Activated naive CD4-positive, alpha-beta T cell treated with anti-CD3 and anti-CD28 coated beads, Interleukin-2, amount 50 U/mL, for 72 hours (primary cell): ENCODE data around the gene TRAK2. TPM values are rescaled to one million over a fixed set of nuclear protein-coding genes. Genes with fewer than 3 reads are reported as not detected.
"Not testable (repeated sequence)": the region's sequence is repeated elsewhere in the genome, so short reads cannot be mapped to it uniquely, and the experiment has no call there.

Experiments used
- ATAC-seq, 2 donors: fragments of 150-1000 bp; cut with Tn5 transposase; 2 replicates each; pipeline ENCODE4 v1.10.0; 2021; ENCODE audit warnings: mild to moderate bottlenecking in 2 of 2, moderate library complexity in 2 of 2
- DNase-seq, 2 donors: peaks; one replicate each; pipeline ENCODE4 v3.0.0; 2021 to 2022; ENCODE audit warnings: low spot score in 2 of 2
- H3K27ac Mint-ChIP-seq, 2 donors: one replicate each; pipeline ENCODE4 v1.8.0; 2022; ENCODE audit warnings: mild to moderate bottlenecking in 2 of 2, mixed read lengths in 2 of 2
- H3K36me3 Mint-ChIP-seq, 2 donors: one replicate each; pipeline ENCODE4 v1.8.0; 2022; ENCODE audit warnings: mixed read lengths in 2 of 2
- H3K9me3 Mint-ChIP-seq, 2 donors: one replicate each; pipeline ENCODE4 v1.8.0; 2022; ENCODE audit warnings: mixed read lengths in 2 of 2
- total RNA-seq, 2 donors: library from RNA; stranded (reverse); gene quantifications; one replicate each; pipeline ENCODE4 v1.2.3, GENCODE V29; 2022

TRAK2 gene
- total RNA-seq, 2 donors from 2014 or later, result 11.2 to 21.8 TPM

DNA sequence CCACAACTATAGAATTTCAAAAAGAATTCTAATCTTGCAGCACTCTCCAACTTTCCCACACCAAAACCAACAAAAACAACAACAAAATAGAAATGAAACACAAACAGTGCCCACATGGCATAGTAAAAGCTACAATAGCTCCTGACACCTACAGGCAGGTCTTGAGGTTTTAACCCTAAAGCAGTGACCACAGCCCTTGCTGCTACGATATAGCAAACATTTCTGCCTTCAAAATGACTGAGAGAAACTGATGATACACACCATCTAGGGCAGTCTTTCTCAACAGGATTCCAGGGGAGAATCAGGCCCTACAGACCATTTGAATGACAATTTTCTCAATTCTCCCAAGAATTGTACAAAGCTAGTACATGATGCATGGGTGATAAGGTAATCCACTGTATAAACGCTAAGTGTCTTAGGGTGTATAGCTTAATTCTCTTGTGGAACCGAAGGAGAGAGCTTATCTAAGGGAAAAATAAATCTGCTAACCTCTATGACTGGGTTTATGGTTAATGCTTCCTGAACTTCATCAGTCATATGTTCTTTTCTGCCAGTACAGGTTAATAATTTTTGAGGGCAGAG, 46.5 kb downstream of the TRAK2 start:
- ATAC-seq (peak; percentile 51 to 72), DNase-seq (no peak)
- no peaks in the 10 kb centered on the region for H3K36me3 Mint-ChIP-seq
- no peak overlapping the region for H3K27ac Mint-ChIP-seq
- no peaks in the 10 kb centered on the region for H3K9me3 Mint-ChIP-seq

GRCh38 chr2:201403880-201404279, 47.4 kb downstream of the TRAK2 start:
- peaks cover 0 to 5% of the 10 kb centered on the region in 2 donors for H3K36me3 Mint-ChIP-seq
- DNase-seq (no peak), ATAC-seq (no peak)
- no peaks in the 10 kb centered on the region for H3K9me3 Mint-ChIP-seq
- no peak overlapping the region for H3K27ac Mint-ChIP-seq

DNA sequence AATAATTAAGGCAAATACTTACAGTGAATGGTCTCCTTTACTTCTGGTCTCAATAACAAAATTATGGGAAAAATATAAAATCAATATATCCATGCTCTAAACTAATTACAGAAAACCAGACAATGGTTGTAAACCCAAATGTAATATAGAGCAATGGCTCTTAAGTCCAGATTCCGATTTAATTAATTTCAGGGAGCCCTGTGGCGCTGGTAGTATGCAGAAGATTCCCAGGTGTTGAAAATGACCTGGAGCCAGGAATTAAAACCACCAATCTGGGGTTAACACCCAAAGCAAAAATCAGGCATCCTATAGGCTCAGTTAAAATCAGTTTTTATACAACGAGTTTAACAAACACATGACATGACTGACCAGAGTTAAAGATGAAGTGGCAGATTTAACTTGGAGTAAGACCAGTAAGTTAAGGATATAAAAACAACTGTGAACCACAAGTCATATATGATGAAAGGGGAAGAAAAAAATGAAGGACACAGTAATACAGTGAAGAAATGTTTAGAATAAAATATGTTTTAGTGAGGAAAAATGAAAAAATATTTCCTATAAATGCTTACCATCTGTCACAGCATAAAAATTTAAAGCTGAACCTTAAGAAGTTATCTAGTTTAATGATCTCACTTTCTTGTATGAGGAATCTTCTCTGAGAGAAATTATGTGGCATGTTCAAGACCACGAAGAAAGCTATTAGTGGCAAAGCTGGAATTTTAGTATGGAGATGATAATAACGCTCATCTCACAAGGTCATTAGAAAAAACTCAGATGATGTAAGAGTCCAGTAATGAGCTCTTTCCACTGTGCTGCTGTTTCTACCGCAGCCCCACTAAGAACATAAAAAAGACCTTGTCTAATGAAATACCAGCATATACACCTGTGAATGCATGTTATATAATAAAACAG, 48.4 kb downstream of the TRAK2 start:
- DNase-seq (no peak), ATAC-seq (no peak)
- Mint-ChIP-seq H3K36me3 (peaks cover 0 to 5% of the 10 kb centered on the region in 2 donors), H3K27ac (no peak overlapping the region), H3K9me3 (no peaks in the 10 kb centered on the region)

DNA sequence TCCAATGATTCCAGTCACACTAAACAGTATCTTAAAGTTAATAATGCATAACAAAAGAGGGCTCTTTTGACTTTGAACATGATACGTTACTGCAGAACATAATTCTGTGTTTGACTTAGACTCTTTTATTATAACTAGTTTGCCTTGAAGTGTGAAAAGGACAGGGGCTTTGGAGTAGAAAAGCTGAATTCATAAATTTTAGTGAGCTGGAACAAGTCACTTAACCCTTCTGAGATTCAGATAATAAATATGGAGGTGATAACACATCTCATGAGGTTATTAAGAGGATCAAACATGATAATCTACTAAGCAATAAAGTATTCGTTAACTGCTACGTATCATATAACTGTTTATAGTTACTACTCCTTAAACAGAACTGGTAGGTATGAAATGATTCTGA, 49.4 kb downstream of the TRAK2 start:
- no peak for ATAC-seq
- Mint-ChIP-seq H3K27ac (no peak overlapping the region), H3K9me3 (no peaks in the 10 kb centered on the region), H3K36me3 (peaks cover 0 to 5% of the 10 kb centered on the region in 2 donors)
- DNase-seq, result no peak

- ATAC-seq (no peak), DNase-seq (no peak)
- Mint-ChIP-seq H3K9me3 (no peaks in the 10 kb centered on the region), H3K36me3 (peaks cover 7 to 13% of the 10 kb centered on the region in 2 donors), H3K27ac (no peak overlapping the region)
These were observed 54.7 kb downstream of the TRAK2 start for GRCh38 chr2:201396595-201396994.

DNA sequence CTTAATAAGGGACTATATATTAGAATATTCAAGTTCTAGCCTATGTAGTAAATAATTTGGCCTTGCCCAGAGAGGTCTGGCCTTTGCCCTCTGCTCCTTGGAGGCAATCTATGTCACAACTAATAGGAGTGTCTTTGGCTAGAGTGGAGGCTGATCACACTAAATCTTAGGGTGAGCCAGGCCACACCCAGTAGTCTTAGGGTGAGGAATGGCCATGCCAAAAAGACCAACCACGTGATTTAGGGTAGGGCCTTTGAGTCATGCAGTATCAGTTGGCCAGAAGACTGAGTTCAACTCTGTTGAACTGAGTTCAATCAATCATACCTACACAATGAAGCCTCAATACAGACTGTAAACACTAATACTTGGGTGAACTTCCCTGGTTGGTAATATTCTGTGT, 68.1 kb downstream of the TRAK2 start:
- H3K36me3 Mint-ChIP-seq, result peaks cover 17 to 30% of the 10 kb centered on the region in 2 donors
- H3K9me3 Mint-ChIP-seq, result no peaks in the 10 kb centered on the region
- DNase-seq (no peak), ATAC-seq (no peak)
- no peak overlapping the region for H3K27ac Mint-ChIP-seq

- ATAC-seq (no peak), DNase-seq (no peak)
- Mint-ChIP-seq H3K36me3 (peaks cover 16 to 18% of the 10 kb centered on the region in 2 donors), H3K9me3 (no peaks in the 10 kb centered on the region), H3K27ac (no peak overlapping the region)
These were observed 72.5 kb downstream of the TRAK2 start for GRCh38 chr2:201378496-201379397.

GRCh38 chr2:201377218-201377617, 74.0 kb downstream of the TRAK2 start:
- ATAC-seq, result no peak
- Mint-ChIP-seq H3K9me3 (no peaks in the 10 kb centered on the region), H3K36me3 (peaks cover 11 to 19% of the 10 kb centered on the region in 2 donors), H3K27ac (no peak overlapping the region)
- no peak for DNase-seq

GRCh38 chr2:201369775-201370174, 81.5 kb downstream of the TRAK2 start:
- Mint-ChIP-seq H3K36me3 (peaks cover 27 to 45% of the 10 kb centered on the region in 2 donors), H3K27ac (no peak overlapping the region), H3K9me3 (peaks cover 0 to 13% of the 10 kb centered on the region in 2 donors)
- no peak for ATAC-seq
- DNase-seq, result no peak

DNA sequence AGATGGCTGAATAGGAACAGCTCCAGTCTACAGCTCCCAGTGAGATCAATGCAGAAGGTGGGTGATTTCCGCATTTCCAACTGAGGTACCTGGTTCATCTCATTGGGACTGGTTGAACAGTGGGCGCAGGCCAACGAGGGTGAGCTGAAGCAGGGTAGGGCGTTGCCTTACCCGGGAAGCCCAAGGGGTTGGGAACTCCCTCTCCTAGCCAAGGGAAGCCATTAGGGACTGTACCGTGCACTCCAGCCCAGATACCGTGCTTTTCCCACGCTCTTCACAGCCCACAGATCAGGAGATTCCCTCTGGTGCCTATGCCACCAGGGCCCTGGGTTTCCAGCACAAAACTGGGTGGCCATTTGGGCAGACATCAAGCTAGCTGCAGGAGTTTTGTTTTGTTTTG, 81.9 kb downstream of the TRAK2 start:
- peaks cover 0 to 13% of the 10 kb centered on the region in 2 donors for H3K9me3 Mint-ChIP-seq
- H3K27ac Mint-ChIP-seq, DNase-seq, ATAC-seq: not testable (repeated sequence)
- H3K36me3 Mint-ChIP-seq, result peaks cover 27 to 45% of the 10 kb centered on the region in 2 donors

DNA sequence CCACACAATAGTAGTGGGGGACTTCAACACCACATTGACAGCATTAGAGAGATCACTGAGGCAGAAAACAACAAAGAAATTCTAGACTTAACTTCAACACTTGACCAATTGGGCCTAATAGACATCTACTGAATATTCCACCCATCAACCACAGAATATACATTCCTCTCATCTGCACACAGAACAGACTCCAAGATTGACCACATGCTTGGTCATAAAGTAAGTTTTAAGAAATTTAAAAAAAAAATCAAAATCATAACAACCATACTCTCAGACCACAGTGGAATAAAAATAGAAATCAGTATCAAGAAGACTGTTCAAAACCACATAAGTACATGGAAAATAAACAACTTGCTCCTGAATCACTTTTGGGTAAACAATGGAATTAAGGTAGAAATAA, 85.1 kb downstream of the TRAK2 start:
- H3K36me3 Mint-ChIP-seq, result peaks cover 26 to 44% of the 10 kb centered on the region in 2 donors
- peaks cover 0 to 13% of the 10 kb centered on the region in 2 donors for H3K9me3 Mint-ChIP-seq
- ATAC-seq (no peak), DNase-seq (no peak)
- peak overlapping the region in 1 of 2 donors; percentile 27 for H3K27ac Mint-ChIP-seq

DNA sequence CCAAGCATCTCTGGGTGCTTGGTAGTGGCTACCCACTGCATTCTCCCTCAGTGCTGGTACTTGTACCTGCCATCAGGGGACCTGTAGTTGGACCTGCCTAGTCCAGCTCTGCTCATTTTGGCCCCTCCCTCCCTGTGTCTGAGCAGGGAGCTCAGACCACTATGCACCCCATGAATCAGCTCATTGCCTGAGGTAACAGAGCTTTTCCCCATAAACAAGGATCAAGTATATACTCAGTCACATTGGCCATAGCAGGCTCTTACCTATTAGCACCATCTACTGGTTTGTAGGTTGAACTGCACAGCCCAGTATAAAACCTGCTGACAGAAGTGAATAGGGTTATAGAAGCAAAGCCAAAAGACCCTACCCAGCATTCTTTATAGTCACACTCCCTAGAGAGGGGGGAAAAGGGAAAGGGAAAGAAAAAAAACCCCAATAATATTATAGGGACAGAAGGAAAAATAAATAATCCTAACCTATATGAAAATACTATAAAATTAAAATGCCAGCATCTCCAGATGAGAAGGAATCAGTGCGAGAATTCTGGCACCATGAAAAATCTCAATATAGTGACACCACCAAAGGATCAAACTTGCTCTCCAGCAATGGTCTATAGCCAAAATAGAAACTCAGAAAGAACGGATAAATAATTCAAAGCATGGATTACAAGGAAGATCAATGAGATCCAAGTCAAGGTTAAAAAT, 87.2 kb downstream of the TRAK2 start:
- ATAC-seq, result peak; percentile 79 to 90
- H3K9me3 Mint-ChIP-seq, result peaks cover 0 to 13% of the 10 kb centered on the region in 2 donors
- H3K27ac Mint-ChIP-seq, result no peak overlapping the region
- peaks cover 18 to 39% of the 10 kb centered on the region in 2 donors for H3K36me3 Mint-ChIP-seq
- DNase-seq, result peak; percentile 19 to 56

- Mint-ChIP-seq H3K36me3 (peaks cover 13 to 26% of the 10 kb centered on the region in 2 donors), H3K9me3 (peaks cover 0 to 7% of the 10 kb centered on the region in 2 donors), H3K27ac (no peak overlapping the region)
- ATAC-seq, result no peak
- no peak for DNase-seq
These were observed 88.9 kb downstream of the TRAK2 start for GRCh38 chr2:201362396-201362795.

DNA sequence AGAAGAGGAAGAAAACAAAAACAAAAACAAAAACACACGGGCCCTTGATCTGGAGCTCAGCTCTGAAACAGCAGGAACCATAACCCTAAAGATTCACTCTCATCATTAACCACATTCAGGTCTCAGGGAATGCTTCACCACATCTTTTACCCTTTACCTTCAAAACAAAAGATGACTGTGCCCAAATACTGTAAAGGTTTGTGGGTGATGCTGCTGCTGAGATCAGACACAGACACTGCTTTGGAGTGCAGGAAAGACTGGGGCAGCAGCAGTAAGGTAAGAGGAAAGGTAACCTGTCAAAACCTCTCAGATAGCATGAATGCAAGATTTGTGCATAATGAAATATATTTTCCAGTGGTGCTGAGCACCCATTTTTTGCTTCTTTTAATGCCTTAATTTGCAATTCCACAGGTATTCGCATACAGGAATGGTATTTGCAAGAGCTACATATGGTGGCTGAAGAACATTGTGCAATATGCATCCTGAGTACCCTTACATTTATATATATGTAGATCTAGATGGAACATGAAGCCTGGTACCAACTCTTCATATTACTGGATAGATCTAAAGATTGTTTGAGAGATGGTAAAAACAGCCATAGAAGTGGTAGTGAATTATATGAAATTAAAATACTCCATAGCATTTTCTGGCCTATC, 90.1 kb downstream of the TRAK2 start:
- no peak overlapping the region for H3K27ac Mint-ChIP-seq

DNA sequence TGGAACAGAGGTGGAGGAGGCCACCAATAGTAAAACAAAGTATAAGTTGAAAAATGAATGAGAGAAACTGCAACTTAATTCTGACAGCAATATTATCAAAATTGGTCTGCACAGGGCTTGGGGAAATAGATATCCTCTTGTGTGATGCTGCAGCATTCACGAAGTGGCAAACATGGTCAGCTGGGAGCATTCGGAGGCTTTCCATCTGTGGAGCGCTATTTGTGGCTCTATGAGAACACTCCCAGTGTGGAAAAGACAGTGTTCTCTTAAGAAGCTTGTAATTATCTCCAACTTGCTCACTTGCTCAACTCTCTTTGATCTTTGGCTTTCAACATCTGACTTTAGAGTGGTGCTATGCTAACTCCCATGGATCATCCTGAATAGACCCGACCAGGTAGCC, 91.0 kb downstream of the TRAK2 start:
- H3K9me3 Mint-ChIP-seq, result no peaks in the 10 kb centered on the region
- H3K36me3 Mint-ChIP-seq, result peaks cover 6 to 15% of the 10 kb centered on the region in 2 donors
- DNase-seq (no peak), ATAC-seq (no peak)
- H3K27ac Mint-ChIP-seq, result no peak overlapping the region

More for the DNA sequence above, 90.1 kb downstream of the TRAK2 start:
- DNase-seq (no peak), ATAC-seq (peak in 1 of 2 donors; percentile 47)
- Mint-ChIP-seq H3K9me3 (no peaks in the 10 kb centered on the region), H3K36me3 (peaks cover 6 to 15% of the 10 kb centered on the region in 2 donors)

GRCh38 chr2:201358684-201359083, 92.6 kb downstream of the TRAK2 start:
- Mint-ChIP-seq H3K36me3 (peaks cover 6 to 13% of the 10 kb centered on the region in 2 donors), H3K9me3 (no peaks in the 10 kb centered on the region), H3K27ac (peak overlapping the region in 1 of 2 donors; percentile 1)
- DNase-seq (peak in 1 of 2 donors; percentile 31), ATAC-seq (peak; percentile 92 to 96)
